DOHH2 (cell line): Measurements from ENCODE around the gene TERT.

ENCODE experiments used
- H3F3A ChIP-seq: fragments of 200-600 bp; sonication (generic), shearing (Covaris generic); 2 replicates; pipeline ENCODE4 v1.6.0; 2016; ENCODE audit warnings: antibody characterized with exemption, mild to moderate bottlenecking; ENCODE audit not compliant: control insufficient read depth, insufficient read depth
- H3K27ac ChIP-seq: fragments of 200-600 bp; sonication (generic); 2 replicates; pipeline ENCODE4 v1.5.1; 2014; ENCODE audit warnings: low read depth, mild to moderate bottlenecking, low read length, moderate library complexity
- H3K27me3 ChIP-seq: fragments of 200-600 bp; sonication (generic); 2 replicates; pipeline ENCODE4 v1.6.1; 2014; ENCODE audit warnings: mild to moderate bottlenecking, low read length, mixed read lengths; ENCODE audit not compliant: control insufficient read depth
- H3K36me3 ChIP-seq: fragments of 200-600 bp; sonication (generic); 2 replicates; pipeline ENCODE4 v1.6.1; 2014; ENCODE audit warnings: mild to moderate bottlenecking, low read length, moderate library complexity, mixed read lengths; ENCODE audit not compliant: control insufficient read depth
- H3K4me1 ChIP-seq: fragments of 200-600 bp; sonication (generic); 2 replicates; pipeline ENCODE4 v1.6.1; 2014; ENCODE audit warnings: mild to moderate bottlenecking, low read length, mixed read lengths; ENCODE audit not compliant: control insufficient read depth
- H3K4me2 ChIP-seq: fragments of 200-600 bp; sonication (generic); 2 replicates; pipeline ENCODE4 v1.6.0; 2014; ENCODE audit warnings: mild to moderate bottlenecking, low read length, moderate library complexity
- H3K4me3 ChIP-seq: fragments of 200-600 bp; sonication (generic); 2 replicates; pipeline ENCODE4 v1.5.1; 2014; ENCODE audit warnings: mild to moderate bottlenecking, low read length, mixed read lengths
- H3K79me2 ChIP-seq: fragments of 200-600 bp; sonication (generic); 2 replicates; pipeline ENCODE4 v1.6.1; 2014; ENCODE audit warnings: mild to moderate bottlenecking, low read length, mixed read lengths; ENCODE audit not compliant: control insufficient read depth
- H3K9me2 ChIP-seq: fragments of 200-600 bp; sonication (generic); replicated peaks from 2 replicates; pipeline ENCODE4 v1.6.1; 2014; ENCODE audit warnings: mild to moderate bottlenecking, low read length, mixed read lengths; ENCODE audit not compliant: control insufficient read depth
- H3K9me3 ChIP-seq: fragments of 200-600 bp; sonication (generic); 2 replicates; pipeline ENCODE4 v1.6.1; 2014; ENCODE audit warnings: antibody characterized with exemption, low read length, mixed read lengths; ENCODE audit not compliant: control insufficient read depth, insufficient read depth
- H4K20me1 ChIP-seq: fragments of 200-600 bp; sonication (generic); 2 replicates; pipeline ENCODE4 v1.6.0; 2014; ENCODE audit warnings: low read depth, mild to moderate bottlenecking, antibody characterized with exemption, low read length, moderate library complexity; ENCODE audit not compliant: control insufficient read depth, insufficient read depth
- CTCF ChIP-seq: fragments of 200-600 bp; sonication (generic); IDR thresholded peaks from one replicate; pipeline ENCODE4 v1.5.1; 2014; ENCODE audit warnings: antibody characterized with exemption, mild to moderate bottlenecking, low read depth, low read length; ENCODE audit not compliant: poor library complexity, severe bottlenecking
- EZH2phosphoT487 ChIP-seq: fragments of 200-600 bp; sonication (generic); IDR thresholded peaks from 2 replicates; pipeline ENCODE4 v1.6.1; 2017; ENCODE audit warnings: borderline replicate concordance, mild to moderate bottlenecking, antibody characterized with exemption, low read length, moderate library complexity, mixed read lengths

The TERT gene

GRCh38 chr5:1253456-1254105 is 41.3 kb downstream of the TERT start:
- no peaks in the 10 kb centered on the region; the same call in 1 of the 2 replicates for H3K36me3 ChIP-seq
- H3K4me1 ChIP-seq = no peaks in the 10 kb centered on the region
- no peaks in the 10 kb centered on the region for H3K27me3 ChIP-seq

GRCh38 chr5:1252681-1253080 is 42.2 kb downstream of the TERT start:
- 0 out of 2 replicates have a peak, but pooled peaks cover 3% of the 10 kb centered on the region for H4K20me1 ChIP-seq
- TF ChIP-seq EZH2phosphoT487 (no peak), CTCF (no peak)
- no peaks in the 10 kb centered on the region for H3K27me3 ChIP-seq

More at GRCh38 chr5:1253456-1254105, 41.3 kb downstream of the TERT start:
- Histone ChIP-seq H3K79me2 (no peaks in the 10 kb centered on the region), H3K27ac (no peak overlapping the region), H3F3A (no peaks in the 10 kb centered on the region), H3K4me2 (no peak overlapping the region), H3K4me3 (no peak overlapping the region), H3K9me2 (no peaks in the 10 kb centered on the region), H4K20me1 (no peaks in the 10 kb centered on the region), H3K9me3 (no peaks in the 10 kb centered on the region)
- TF ChIP-seq EZH2phosphoT487 (no peak), CTCF (no peak)

GRCh38 chr5:1251678-1252580 is 42.9 kb downstream of the TERT start:
- H3F3A ChIP-seq = no peaks in the 10 kb centered on the region
- no peaks in the 10 kb centered on the region for H3K9me3 ChIP-seq
- H3K4me1 ChIP-seq = no peaks in the 10 kb centered on the region
- TF ChIP-seq EZH2phosphoT487 = no peak
- TF ChIP-seq CTCF = no peak
- no peaks in the 10 kb centered on the region for H3K79me2 ChIP-seq
- no peak overlapping the region for H3K27ac ChIP-seq
- no peak overlapping the region for H3K4me3 ChIP-seq
- H3K4me2 ChIP-seq = no peak overlapping the region
- H3K27me3 ChIP-seq = no peaks in the 10 kb centered on the region
- H3K36me3 ChIP-seq = no peaks in the 10 kb centered on the region; the same call in 1 of the 2 replicates
- 0 out of 2 replicates have a peak, but pooled peaks cover 3% of the 10 kb centered on the region for H4K20me1 ChIP-seq
- H3K9me2 ChIP-seq = no peaks in the 10 kb centered on the region

More at GRCh38 chr5:1252681-1253080, 42.2 kb downstream of the TERT start:
- Histone ChIP-seq H3K9me2 (no peaks in the 10 kb centered on the region), H3K4me2 (no peak overlapping the region), H3K36me3 (no peaks in the 10 kb centered on the region; the same call in 1 of the 2 replicates), H3F3A (no peaks in the 10 kb centered on the region), H3K9me3 (no peaks in the 10 kb centered on the region), H3K4me3 (no peak overlapping the region), H3K79me2 (no peaks in the 10 kb centered on the region), H3K4me1 (no peaks in the 10 kb centered on the region), H3K27ac (no peak overlapping the region)
